Measurements from ENCODE around the gene SCGB1D2.

DNA sequence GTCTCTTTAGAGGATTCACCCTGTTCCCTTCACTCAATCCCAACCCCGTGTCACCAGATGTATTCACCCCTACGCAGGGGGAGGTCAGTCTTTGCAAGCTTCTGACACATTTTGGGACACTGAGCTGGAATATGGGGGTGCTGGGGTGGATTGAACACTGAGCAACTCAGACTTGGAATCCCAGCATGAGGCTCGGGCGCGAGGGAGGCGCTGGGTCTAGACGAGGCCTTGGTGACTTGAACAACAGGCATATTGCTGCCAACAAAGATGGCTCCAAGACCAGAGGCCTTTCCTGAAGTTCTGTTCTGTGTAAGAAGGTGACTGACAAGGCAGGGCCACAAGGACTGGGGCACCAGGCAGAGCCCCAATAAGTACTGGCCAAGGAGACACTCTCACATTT, 36.6 kb upstream of the SCGB1D2 start:
- TF ChIP-seq, protein P1, sequence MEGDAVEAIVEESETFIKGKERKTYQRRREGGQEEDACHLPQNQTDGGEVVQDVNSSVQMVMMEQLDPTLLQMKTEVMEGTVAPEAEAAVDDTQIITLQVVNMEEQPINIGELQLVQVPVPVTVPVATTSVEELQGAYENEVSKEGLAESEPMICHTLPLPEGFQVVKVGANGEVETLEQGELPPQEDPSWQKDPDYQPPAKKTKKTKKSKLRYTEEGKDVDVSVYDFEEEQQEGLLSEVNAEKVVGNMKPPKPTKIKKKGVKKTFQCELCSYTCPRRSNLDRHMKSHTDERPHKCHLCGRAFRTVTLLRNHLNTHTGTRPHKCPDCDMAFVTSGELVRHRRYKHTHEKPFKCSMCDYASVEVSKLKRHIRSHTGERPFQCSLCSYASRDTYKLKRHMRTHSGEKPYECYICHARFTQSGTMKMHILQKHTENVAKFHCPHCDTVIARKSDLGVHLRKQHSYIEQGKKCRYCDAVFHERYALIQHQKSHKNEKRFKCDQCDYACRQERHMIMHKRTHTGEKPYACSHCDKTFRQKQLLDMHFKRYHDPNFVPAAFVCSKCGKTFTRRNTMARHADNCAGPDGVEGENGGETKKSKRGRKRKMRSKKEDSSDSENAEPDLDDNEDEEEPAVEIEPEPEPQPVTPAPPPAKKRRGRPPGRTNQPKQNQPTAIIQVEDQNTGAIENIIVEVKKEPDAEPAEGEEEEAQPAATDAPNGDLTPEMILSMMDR (conservative IDR thresholded peaks at IDR 0.05; ENCODE audit: low read depth, low read length): no peak
- TF ChIP-seq EZH2 (IDR thresholded peaks at IDR 0.05; ENCODE audit: low read length, unreplicated experiment): no peak
